KMS-11 (cell line): ENCODE measurements around the gene DMXL2.
"Not testable (repeated sequence)": the region's sequence is repeated elsewhere in the genome, so short reads cannot be mapped to it uniquely, and the experiment has no call there.

Source experiments
- H2AFZ ChIP-seq: fragments of 200-600 bp; sonication (generic); 2 replicates; pipeline ENCODE4 v1.6.1; 2016; ENCODE audit warnings: antibody characterized with exemption, mixed run types, low read depth
- H3K27ac ChIP-seq: fragments of 200-600 bp; sonication (generic); 2 replicates; pipeline ENCODE4 v1.6.1; 2016; ENCODE audit warnings: mild to moderate bottlenecking, mixed run types
- H3K27me3 ChIP-seq: fragments of 200-600 bp; sonication (generic); 2 replicates; pipeline ENCODE4 v1.6.1; 2017; ENCODE audit warnings: mild to moderate bottlenecking, low read depth, mixed run types, moderate library complexity; ENCODE audit not compliant: insufficient read depth
- H3K36me3 ChIP-seq: fragments of 200-600 bp; sonication (generic); 2 replicates; pipeline ENCODE4 v1.6.1; 2017; ENCODE audit warnings: mild to moderate bottlenecking, mixed run types; ENCODE audit not compliant: insufficient read depth
- H3K4me1 ChIP-seq: fragments of 200-600 bp; sonication (generic); 2 replicates; pipeline ENCODE4 v1.6.1; 2016; ENCODE audit warnings: mild to moderate bottlenecking, low read depth, mixed run types; ENCODE audit not compliant: poor library complexity, severe bottlenecking
- H3K4me2 ChIP-seq: fragments of 200-600 bp; sonication (generic); 2 replicates; pipeline ENCODE4 v1.7.0; 2016; ENCODE audit warnings: mild to moderate bottlenecking, mixed run types
- H3K4me3 ChIP-seq: fragments of 200-600 bp; sonication (generic); IDR thresholded peaks from 2 replicates; pipeline ENCODE4 v1.6.1; 2017; ENCODE audit warnings: low read depth, low read length, mixed read lengths; ENCODE audit not compliant: insufficient read depth
- H3K79me2 ChIP-seq: fragments of 200-600 bp; sonication (generic); 2 replicates; pipeline ENCODE4 v1.6.1; 2016; ENCODE audit warnings: low read depth, mixed run types; ENCODE audit not compliant: insufficient read depth
- H3K9ac ChIP-seq: fragments of 200-600 bp; sonication (generic); 2 replicates; pipeline ENCODE4 v1.6.1; 2016; ENCODE audit warnings: mild to moderate bottlenecking, mixed run types
- H4K20me1 ChIP-seq: fragments of 200-600 bp; sonication (generic); 2 replicates; pipeline ENCODE4 v1.6.1; 2016; ENCODE audit warnings: mild to moderate bottlenecking, mixed run types; ENCODE audit not compliant: insufficient read depth
- TF ChIP-seq, protein P1 (sequence below): fragments of 200-600 bp; sonication (generic); conservative IDR thresholded peaks from 2 replicates; pipeline ENCODE4 v1.6.1; 2017; ENCODE audit warnings: low read depth, mild to moderate bottlenecking, antibody characterized with exemption, low read length, moderate library complexity, mixed read lengths

The DMXL2 gene

DNA sequence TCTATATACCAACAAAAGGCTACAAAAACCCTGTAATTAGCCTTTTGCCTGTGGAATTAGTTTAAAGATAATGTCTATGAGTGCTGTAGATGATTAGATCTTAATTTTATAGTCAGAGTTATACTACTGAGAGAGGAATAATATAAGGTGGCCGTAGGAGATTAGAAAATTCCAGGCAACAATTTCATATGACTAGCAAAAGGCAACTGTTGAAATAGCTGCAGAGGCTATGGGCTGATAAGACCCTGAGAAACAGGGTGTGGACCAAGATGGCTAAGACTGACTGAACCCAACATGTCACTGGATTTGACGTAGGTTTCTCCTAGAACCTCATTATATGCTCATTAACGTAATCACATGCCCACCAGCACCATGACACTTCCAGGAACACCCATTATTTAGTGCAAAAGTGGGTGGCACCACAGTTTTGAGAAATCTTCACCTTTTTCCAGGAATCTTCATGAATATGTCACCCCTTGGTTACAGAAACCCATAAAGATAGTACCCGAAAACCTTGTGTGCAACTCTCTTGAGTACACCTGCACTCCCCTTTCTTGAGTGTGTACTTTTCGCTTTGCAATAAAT lies 29.6 kb upstream of the DMXL2 start:
- no peak overlapping the region for H2AFZ ChIP-seq
- H3K36me3 ChIP-seq: no peaks in the 10 kb centered on the region
- H3K27ac ChIP-seq: no peak overlapping the region
- H3K9ac ChIP-seq: no peak overlapping the region
- peaks cover 5% of the 10 kb centered on the region for H3K4me1 ChIP-seq
- H3K27me3 ChIP-seq: no peaks in the 10 kb centered on the region
- H3K79me2 ChIP-seq: no peaks in the 10 kb centered on the region
- TF ChIP-seq, protein P1, sequence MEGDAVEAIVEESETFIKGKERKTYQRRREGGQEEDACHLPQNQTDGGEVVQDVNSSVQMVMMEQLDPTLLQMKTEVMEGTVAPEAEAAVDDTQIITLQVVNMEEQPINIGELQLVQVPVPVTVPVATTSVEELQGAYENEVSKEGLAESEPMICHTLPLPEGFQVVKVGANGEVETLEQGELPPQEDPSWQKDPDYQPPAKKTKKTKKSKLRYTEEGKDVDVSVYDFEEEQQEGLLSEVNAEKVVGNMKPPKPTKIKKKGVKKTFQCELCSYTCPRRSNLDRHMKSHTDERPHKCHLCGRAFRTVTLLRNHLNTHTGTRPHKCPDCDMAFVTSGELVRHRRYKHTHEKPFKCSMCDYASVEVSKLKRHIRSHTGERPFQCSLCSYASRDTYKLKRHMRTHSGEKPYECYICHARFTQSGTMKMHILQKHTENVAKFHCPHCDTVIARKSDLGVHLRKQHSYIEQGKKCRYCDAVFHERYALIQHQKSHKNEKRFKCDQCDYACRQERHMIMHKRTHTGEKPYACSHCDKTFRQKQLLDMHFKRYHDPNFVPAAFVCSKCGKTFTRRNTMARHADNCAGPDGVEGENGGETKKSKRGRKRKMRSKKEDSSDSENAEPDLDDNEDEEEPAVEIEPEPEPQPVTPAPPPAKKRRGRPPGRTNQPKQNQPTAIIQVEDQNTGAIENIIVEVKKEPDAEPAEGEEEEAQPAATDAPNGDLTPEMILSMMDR: no peak
- no peaks in the 10 kb centered on the region for H4K20me1 ChIP-seq
- no peak overlapping the region for H3K4me2 ChIP-seq
- no peak overlapping the region for H3K4me3 ChIP-seq

DNA sequence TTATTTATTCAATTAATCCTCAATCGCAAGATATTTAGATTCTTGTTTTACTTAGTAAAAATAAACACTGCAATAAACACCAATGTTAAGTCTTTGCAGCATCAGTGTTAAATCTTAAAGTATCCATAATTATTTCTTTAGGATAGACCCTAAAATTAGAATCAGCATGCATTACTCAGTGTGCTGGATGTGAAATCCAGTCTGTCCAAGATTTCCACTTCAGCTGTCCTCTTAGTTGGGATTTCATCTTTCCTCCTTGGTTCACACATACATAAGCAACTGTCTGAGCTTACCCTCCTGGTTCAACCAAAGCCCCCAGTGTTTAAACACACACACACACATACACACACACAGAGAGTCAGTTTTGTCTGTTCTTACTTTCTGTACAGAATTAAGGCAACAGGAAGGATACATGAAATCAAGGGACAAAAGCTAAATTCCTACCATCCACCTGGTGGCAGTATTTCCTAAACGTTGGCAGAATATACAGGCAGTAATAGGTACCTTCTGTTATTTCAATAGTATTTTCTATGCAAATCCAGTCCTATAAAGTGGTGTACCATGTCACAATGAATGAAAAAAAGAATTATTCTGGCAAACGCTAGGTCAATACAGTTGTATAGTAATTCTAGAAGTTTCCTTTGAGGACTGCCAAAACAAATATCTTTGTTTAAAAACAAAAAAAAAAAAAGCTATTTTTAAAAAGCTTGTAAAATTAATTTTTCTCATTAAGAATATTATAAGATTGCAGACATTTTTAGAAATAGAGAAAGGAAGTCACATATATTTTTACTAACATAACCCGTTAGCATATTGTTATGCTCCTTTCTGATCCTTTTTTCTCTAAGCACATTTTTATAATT lies 27.3 kb upstream of the DMXL2 start:
- no peak overlapping the region for H3K4me2 ChIP-seq
- no peaks in the 10 kb centered on the region for H3K79me2 ChIP-seq
- no peak overlapping the region for H3K27ac ChIP-seq
- no peak overlapping the region for H2AFZ ChIP-seq
- no peak overlapping the region for H3K9ac ChIP-seq
- TF ChIP-seq, protein P1: peak; percentile 85
- H3K4me3 ChIP-seq: no peak overlapping the region
- peaks cover 5% of the 10 kb centered on the region for H3K4me1 ChIP-seq
- H4K20me1 ChIP-seq: no peaks in the 10 kb centered on the region
- H3K27me3 ChIP-seq: no peaks in the 10 kb centered on the region
- no peaks in the 10 kb centered on the region for H3K36me3 ChIP-seq

DNA sequence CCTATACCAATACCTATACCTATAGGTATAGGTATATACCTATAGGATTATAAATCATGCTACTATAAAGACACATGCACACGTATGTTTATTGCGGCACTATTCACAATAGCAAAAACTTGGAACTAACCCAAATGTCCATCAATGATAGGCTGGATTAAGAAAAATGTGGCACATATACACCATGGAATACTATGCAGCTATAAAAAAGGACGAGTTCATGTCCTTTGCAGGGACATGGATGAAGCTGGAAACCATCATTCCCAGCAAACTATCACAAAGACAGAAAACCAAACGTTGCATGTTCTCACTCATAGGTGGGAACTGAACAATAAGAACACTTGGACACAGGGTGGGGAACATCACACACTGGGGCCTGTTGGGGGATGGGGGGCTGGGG lies 26.1 kb upstream of the DMXL2 start:
- not testable (repeated sequence) for H3K36me3 ChIP-seq, H3K27me3 ChIP-seq, H2AFZ ChIP-seq, H3K9ac ChIP-seq, H3K4me3 ChIP-seq, H4K20me1 ChIP-seq, H3K27ac ChIP-seq, H3K79me2 ChIP-seq, H3K4me2 ChIP-seq, H3K4me1 ChIP-seq

DNA sequence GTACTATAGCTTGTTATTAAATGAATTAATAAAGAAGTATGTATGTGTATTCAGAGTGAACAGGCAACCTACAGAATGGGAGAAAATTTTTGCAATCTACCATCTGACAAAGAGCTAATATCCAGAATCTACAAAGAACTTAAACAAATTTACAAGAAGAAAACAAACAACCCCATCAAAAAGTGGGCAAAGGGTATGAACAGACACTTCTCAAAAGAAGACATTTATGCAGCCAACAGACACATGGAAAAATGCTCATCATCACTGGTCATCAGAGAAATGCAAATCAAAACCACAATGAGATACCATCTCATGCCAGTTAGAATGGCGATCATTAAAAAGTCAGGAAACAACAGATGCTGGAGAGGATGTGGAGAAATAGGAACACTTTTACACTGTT lies 25.5 kb upstream of the DMXL2 start:
- not testable (repeated sequence) for H3K36me3 ChIP-seq, H3K27me3 ChIP-seq, H3K4me2 ChIP-seq

DNA sequence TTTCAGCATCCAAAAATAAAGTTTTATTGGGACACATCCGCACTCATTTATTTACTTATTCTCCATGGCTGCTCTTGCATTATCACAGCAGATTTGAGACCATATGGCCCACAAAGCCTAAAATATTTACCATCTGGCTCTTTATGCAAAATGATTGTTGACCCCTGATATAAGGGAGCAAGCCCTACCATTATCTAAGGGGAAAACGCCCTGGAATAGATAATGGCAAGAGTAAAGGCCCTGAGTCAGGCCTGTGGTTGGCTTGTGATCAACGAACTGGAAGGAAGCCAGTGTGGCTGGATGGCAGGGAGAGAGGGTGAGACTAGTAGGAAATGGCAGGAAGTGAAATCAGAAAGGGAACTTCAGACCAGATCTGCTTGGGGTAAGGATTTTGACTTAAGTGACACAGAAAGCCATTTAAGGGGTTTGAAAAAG lies 24.6 kb upstream of the DMXL2 start:
- H3K4me1 ChIP-seq: peaks cover 5% of the 10 kb centered on the region
- H3K79me2 ChIP-seq: no peaks in the 10 kb centered on the region
- TF ChIP-seq, protein P1: no peak
- no peaks in the 10 kb centered on the region for H4K20me1 ChIP-seq
- H3K36me3 ChIP-seq: no peaks in the 10 kb centered on the region
- no peak overlapping the region for H2AFZ ChIP-seq
- no peak overlapping the region for H3K4me2 ChIP-seq
- H3K9ac ChIP-seq: no peak overlapping the region
- H3K4me3 ChIP-seq: no peak overlapping the region
- no peaks in the 10 kb centered on the region for H3K27me3 ChIP-seq
- no peak overlapping the region for H3K27ac ChIP-seq

More for the DNA sequence above, 25.5 kb upstream of the DMXL2 start:
- H3K4me1 ChIP-seq, H3K4me3 ChIP-seq, H3K79me2 ChIP-seq, H2AFZ ChIP-seq, H4K20me1 ChIP-seq, H3K27ac ChIP-seq, H3K9ac ChIP-seq: not testable (repeated sequence)
